ENCODE measurements around the gene TRAP1. TPM values are rescaled to one million over a fixed set of nuclear protein-coding genes. Genes with fewer than 3 reads are reported as not detected.

The TRAP1 gene
- total and polyA plus RNA-seq, 2 experiments from 2014 or later: 62.3 to 80.5 TPM

DNA sequence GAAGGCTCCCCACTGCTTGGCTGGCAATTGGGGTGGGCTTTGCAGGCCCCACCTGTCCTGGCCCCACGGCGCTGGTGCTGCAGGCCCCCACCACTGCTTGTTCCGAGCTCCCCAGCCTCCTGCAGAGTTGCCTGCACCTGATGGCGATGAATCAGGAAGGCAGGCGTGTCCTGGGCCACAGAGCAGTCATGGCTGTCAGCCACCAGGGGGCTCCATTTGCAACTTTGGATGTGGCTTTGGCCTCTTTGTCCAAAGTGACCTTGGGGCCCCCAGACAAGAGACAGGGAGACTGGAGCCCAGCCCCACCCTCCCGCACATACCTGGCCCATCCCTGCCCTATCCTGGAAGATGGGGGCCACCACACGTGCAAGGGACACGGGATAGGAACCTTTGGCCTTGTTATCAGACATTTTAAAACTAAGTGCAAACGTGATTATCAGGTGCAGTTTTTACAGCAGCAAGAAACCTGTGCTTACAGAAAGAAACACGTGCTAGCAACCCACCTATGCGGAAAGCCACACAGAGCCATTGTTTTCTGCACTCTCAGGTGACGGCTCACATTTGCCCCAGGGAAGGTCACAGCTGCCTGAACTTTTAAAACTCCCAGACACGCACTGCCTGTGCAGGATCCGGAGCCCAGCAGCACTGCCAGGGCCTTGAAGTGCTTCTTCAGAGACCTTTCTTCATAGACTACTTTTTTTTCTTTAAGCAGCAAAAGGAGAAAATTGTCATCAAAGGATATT lies 62.9 kb downstream of the TRAP1 start, which contains the start of gene DNASE1:
Gene DNASE1 (plus strand): TSS at position 443 of the 743 bp plus-strand sequence. CDS start 683 bp downstream, outside the sequence.
- H3K79me2 ChIP-seq: peaks cover 31% of the 10 kb centered on the region
- no peaks in the 10 kb centered on the region for H4K20me1 ChIP-seq (ENCODE audit: insufficient read depth, poor library complexity, severe bottlenecking)
- 52% methylated on average over 14 of the region's 14 CpGs for WGBS (ENCODE audit: low lambda C conversion rate, missing lambda C conversion rate)
- H3K4me2 ChIP-seq: peak within 1 kb of the TSS; percentile 74
- H3K27ac ChIP-seq: peak within 1 kb of the TSS; percentile 98
- H3K9me3 ChIP-seq (ENCODE audit: low read depth): no peaks in the 10 kb centered on the region
- no peaks in the 10 kb centered on the region for H3K9me2 ChIP-seq (replicated peaks; ENCODE audit: insufficient read depth)
- no peaks in the 10 kb centered on the region for H3K4me1 ChIP-seq (ENCODE audit: insufficient read depth)
- peak; percentile 93 for DNase-seq (ENCODE audit: low spot score)
- H3K4me3 ChIP-seq: peak within 1 kb of the TSS; percentile 33
- no peaks in the 10 kb centered on the region for H3K27me3 ChIP-seq
- H2AFZ ChIP-seq: no peak within 1 kb of the TSS
- no peaks in the 10 kb centered on the region for H3K36me3 ChIP-seq (replicated peaks; ENCODE audit: insufficient read depth, low read depth)
- no peak for TF ChIP-seq EZH2phosphoT487 (IDR thresholded peaks at IDR 0.05; ENCODE audit: low read depth, severe bottlenecking, unreplicated experiment)
- no peak for TF ChIP-seq EZH2 (IDR thresholded peaks at IDR 0.05; ENCODE audit: borderline replicate concordance)
- TF ChIP-seq, protein P1, sequence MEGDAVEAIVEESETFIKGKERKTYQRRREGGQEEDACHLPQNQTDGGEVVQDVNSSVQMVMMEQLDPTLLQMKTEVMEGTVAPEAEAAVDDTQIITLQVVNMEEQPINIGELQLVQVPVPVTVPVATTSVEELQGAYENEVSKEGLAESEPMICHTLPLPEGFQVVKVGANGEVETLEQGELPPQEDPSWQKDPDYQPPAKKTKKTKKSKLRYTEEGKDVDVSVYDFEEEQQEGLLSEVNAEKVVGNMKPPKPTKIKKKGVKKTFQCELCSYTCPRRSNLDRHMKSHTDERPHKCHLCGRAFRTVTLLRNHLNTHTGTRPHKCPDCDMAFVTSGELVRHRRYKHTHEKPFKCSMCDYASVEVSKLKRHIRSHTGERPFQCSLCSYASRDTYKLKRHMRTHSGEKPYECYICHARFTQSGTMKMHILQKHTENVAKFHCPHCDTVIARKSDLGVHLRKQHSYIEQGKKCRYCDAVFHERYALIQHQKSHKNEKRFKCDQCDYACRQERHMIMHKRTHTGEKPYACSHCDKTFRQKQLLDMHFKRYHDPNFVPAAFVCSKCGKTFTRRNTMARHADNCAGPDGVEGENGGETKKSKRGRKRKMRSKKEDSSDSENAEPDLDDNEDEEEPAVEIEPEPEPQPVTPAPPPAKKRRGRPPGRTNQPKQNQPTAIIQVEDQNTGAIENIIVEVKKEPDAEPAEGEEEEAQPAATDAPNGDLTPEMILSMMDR (IDR thresholded peaks at IDR 0.05; ENCODE audit: poor library complexity): peak; percentile 67

DNA sequence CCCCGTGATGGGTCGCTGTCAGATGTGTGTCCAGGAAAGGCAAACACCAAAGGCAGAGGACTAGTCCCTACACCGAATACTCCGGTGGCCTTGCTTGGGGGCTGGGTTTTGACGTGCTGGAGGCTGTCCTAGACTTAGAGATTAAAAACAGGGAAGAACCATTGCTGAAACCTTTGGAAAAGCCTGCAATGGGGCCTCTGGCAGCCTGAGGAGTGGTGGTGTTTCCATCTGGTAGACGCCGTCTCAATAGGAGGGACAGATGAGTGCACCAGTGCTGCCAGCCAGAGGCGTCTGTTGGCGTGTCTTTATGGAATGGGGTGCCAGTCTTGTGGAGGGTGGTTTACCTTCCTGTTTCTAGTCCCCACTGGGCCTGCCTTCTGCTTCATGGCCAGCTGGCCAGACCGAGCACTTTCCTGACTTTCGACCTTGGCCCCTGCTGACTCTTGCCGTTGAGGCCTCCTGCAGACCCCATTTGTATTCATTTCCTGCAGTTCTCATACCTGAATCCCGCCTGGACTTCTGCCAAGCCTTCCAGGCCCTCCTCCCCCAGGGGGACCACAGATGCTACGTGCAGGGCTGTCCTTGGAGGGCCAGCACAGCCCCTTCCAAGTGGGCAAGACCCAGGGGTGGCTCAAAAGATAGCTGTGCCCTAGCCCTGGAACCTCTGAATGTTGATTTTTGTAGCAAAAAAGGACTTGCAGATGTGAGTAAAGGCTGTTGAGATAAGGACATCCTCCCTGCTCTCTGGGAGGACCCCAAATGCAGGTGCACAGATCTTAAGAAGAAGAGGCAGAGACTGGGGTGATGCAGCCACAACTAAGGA lies 64.7 kb downstream of the TRAP1 start:
- DNase-seq (ENCODE audit: low spot score): no peak
- H3K27me3 ChIP-seq: no peaks in the 10 kb centered on the region
- H3K9me2 ChIP-seq (replicated peaks; ENCODE audit: insufficient read depth): no peaks in the 10 kb centered on the region
- peaks cover 2% of the 10 kb centered on the region for H3K4me1 ChIP-seq (ENCODE audit: insufficient read depth)
- 91% methylated on average over 14 of the region's 14 CpGs for WGBS (ENCODE audit: low lambda C conversion rate, missing lambda C conversion rate)
- no peak overlapping the region for H2AFZ ChIP-seq
- H3K4me3 ChIP-seq: no peak overlapping the region
- H3K9me3 ChIP-seq (ENCODE audit: low read depth): no peaks in the 10 kb centered on the region
- H3K79me2 ChIP-seq: peaks cover 39% of the 10 kb centered on the region
- no peak overlapping the region for H3K4me2 ChIP-seq
- TF ChIP-seq, protein P1 (IDR thresholded peaks at IDR 0.05; ENCODE audit: poor library complexity): no peak
- TF ChIP-seq EZH2phosphoT487 (IDR thresholded peaks at IDR 0.05; ENCODE audit: low read depth, severe bottlenecking, unreplicated experiment) (no peak), EZH2 (IDR thresholded peaks at IDR 0.05; ENCODE audit: borderline replicate concordance) (no peak)
- H3K27ac ChIP-seq: no peak overlapping the region
- no peaks in the 10 kb centered on the region for H3K36me3 ChIP-seq (replicated peaks; ENCODE audit: insufficient read depth, low read depth)
- H4K20me1 ChIP-seq (ENCODE audit: insufficient read depth, poor library complexity, severe bottlenecking): no peaks in the 10 kb centered on the region

DNA sequence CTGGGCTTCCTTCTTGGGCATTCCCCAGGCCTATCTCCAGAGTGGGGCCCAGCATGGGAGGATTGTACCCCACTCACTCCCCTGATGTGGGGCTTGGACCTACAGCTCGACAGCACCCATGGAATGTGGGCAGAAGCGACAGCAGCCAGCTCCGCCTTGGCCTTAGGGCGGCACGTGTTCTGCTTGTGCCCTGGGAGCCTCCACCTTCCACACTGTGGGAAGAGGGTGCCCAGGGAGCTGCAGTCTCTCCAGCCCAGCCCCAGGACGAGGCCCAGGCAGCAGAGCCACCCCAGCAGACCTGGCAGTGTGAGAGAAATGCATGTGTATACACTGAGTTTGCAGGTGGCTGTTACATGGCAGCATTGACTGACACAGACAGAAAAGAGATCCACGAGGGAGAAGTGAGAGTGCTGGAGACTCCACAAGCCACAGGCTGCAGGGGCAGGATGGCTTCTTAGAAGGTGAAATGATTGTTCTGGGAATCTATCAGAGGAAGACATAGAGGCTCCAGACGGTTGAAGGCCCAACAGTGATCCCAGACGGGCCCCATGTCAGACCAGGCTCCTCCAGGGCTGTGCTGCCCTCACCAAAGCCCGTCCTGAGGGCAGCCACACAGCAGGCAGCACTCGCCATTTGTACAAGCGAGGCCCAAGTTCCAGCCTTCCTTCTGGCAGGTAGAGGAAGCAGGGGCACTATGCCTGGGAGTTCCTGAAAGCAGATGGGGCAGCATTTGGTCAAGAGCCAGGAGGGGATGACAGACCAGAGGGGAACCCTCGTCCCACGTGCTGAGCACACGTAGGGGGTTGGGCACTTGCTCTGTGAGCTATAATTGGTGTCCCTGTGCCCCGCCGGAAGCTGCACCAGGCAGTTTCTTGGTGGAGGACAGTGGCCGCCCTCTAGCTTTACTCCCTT lies 65.6 kb downstream of the TRAP1 start:
- 89% methylated on average over 18 of the region's 18 CpGs for WGBS (ENCODE audit: low lambda C conversion rate, missing lambda C conversion rate)
- Histone ChIP-seq H3K9me2 (replicated peaks; ENCODE audit: insufficient read depth) (no peaks in the 10 kb centered on the region), H3K4me3 (no peak overlapping the region), H3K27ac (no peak overlapping the region), H2AFZ (no peak overlapping the region), H3K4me2 (no peak overlapping the region), H3K36me3 (replicated peaks; ENCODE audit: insufficient read depth, low read depth) (no peaks in the 10 kb centered on the region), H3K27me3 (no peaks in the 10 kb centered on the region), H3K9me3 (ENCODE audit: low read depth) (no peaks in the 10 kb centered on the region), H3K4me1 (ENCODE audit: insufficient read depth) (peaks cover 11% of the 10 kb centered on the region), H4K20me1 (ENCODE audit: insufficient read depth, poor library complexity, severe bottlenecking) (no peaks in the 10 kb centered on the region), H3K79me2 (peaks cover 30% of the 10 kb centered on the region)
- TF ChIP-seq EZH2 (IDR thresholded peaks at IDR 0.05; ENCODE audit: borderline replicate concordance): no peak
- TF ChIP-seq, protein P1 (IDR thresholded peaks at IDR 0.05; ENCODE audit: poor library complexity): no peak
- no peak for TF ChIP-seq EZH2phosphoT487 (IDR thresholded peaks at IDR 0.05; ENCODE audit: low read depth, severe bottlenecking, unreplicated experiment)
- DNase-seq (ENCODE audit: low spot score): no peak

Data from hepatocyte (in vitro differentiated cells).